Measurements from ENCODE around the gene MCUR1. TPM values are rescaled to one million over a fixed set of nuclear protein-coding genes. Genes with fewer than 3 reads are reported as not detected.
A peak's percentile ranks its signal among the peaks of the same experiment; 100 is the strongest.

Gene MCUR1
- total RNA-seq, 1 experiment from 2014 or later = 33.1 TPM

DNA sequence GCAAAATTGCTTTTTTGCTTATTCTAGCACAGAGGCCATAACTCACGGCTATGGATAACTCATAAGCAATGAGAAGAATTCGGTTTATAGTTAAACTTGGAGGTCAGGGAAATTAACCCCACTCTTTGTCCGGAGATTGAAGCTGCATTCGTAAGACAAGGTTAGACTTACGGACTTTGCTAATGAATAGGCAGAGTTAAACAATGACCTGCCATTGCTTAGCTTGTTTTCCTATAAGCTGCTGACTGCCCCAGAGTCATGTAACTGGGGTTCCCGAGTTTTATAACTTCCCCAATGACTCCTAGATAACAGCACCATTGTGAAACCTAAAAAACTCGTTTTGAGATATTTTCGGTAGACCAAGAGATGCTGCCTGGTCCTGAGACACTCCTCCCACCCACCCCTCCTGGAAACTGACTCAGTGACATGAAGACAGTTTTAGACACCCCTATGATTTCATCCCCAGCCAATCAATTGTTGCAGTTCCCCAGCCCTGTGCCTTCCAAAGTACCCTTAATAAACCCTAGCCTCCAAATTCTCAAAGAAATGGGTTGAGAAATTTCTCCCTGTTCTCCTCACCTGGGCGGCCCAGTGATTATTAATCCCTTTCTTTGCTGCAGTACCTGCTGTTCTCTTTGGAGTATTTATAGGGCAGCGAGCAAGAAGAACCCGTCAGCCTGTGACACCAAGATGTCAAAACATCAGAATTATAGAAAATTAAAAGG lies 33.1 kb upstream of the MCUR1 start:
- no peak for DNase-seq (ENCODE audit: low read depth, low spot score)
- intact Hi-C loops (cut with micrococcal nuclease; ENCODE audit: unreplicated experiment) = no loop called here
- TF ChIP-seq SIN3A (IDR thresholded peaks at IDR 0.05; ENCODE audit: borderline replicate concordance, insufficient read depth, low read depth, low read length) (no peak), TCF7L2 (IDR thresholded peaks at IDR 0.05; ENCODE audit: low read depth, low read length) (no peak), POLR2AphosphoS5 (IDR thresholded peaks at IDR 0.05; ENCODE audit: low read depth, low read length) (no peak)
- TF ChIP-seq, protein P1, sequence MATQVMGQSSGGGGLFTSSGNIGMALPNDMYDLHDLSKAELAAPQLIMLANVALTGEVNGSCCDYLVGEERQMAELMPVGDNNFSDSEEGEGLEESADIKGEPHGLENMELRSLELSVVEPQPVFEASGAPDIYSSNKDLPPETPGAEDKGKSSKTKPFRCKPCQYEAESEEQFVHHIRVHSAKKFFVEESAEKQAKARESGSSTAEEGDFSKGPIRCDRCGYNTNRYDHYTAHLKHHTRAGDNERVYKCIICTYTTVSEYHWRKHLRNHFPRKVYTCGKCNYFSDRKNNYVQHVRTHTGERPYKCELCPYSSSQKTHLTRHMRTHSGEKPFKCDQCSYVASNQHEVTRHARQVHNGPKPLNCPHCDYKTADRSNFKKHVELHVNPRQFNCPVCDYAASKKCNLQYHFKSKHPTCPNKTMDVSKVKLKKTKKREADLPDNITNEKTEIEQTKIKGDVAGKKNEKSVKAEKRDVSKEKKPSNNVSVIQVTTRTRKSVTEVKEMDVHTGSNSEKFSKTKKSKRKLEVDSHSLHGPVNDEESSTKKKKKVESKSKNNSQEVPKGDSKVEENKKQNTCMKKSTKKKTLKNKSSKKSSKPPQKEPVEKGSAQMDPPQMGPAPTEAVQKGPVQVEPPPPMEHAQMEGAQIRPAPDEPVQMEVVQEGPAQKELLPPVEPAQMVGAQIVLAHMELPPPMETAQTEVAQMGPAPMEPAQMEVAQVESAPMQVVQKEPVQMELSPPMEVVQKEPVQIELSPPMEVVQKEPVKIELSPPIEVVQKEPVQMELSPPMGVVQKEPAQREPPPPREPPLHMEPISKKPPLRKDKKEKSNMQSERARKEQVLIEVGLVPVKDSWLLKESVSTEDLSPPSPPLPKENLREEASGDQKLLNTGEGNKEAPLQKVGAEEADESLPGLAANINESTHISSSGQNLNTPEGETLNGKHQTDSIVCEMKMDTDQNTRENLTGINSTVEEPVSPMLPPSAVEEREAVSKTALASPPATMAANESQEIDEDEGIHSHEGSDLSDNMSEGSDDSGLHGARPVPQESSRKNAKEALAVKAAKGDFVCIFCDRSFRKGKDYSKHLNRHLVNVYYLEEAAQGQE (IDR thresholded peaks at IDR 0.05; ENCODE audit: insufficient read depth in 1 of 2, low read depth in 2 of 2, low read length in 1 of 2) = no peak
- TF ChIP-seq, protein P2, sequence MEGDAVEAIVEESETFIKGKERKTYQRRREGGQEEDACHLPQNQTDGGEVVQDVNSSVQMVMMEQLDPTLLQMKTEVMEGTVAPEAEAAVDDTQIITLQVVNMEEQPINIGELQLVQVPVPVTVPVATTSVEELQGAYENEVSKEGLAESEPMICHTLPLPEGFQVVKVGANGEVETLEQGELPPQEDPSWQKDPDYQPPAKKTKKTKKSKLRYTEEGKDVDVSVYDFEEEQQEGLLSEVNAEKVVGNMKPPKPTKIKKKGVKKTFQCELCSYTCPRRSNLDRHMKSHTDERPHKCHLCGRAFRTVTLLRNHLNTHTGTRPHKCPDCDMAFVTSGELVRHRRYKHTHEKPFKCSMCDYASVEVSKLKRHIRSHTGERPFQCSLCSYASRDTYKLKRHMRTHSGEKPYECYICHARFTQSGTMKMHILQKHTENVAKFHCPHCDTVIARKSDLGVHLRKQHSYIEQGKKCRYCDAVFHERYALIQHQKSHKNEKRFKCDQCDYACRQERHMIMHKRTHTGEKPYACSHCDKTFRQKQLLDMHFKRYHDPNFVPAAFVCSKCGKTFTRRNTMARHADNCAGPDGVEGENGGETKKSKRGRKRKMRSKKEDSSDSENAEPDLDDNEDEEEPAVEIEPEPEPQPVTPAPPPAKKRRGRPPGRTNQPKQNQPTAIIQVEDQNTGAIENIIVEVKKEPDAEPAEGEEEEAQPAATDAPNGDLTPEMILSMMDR (IDR thresholded peaks at IDR 0.05) = no peak
- Histone ChIP-seq H3K4me1 (ENCODE audit: control insufficient read depth, insufficient read depth, low read length) (no peaks in the 10 kb centered on the region), H3K27me3 (ENCODE audit: control insufficient read depth, insufficient read depth, low read length) (no peaks in the 10 kb centered on the region), H3K9me3 (ENCODE audit: control insufficient read depth, insufficient read depth, low read depth, low read length) (no peaks in the 10 kb centered on the region), H3K36me3 (ENCODE audit: control insufficient read depth, insufficient read depth, low read length) (no peaks in the 10 kb centered on the region), H3K4me3 (ENCODE audit: low read depth in 2 of 2, low read length in 2 of 2) (no peak overlapping the region), H3K27ac (ENCODE audit: low read length) (no peak overlapping the region)
- CTCF ChIA-PET = no interaction called here
- ATAC-seq = no peak
- in situ Hi-C loops (cut with HindIII; ENCODE audit: low pct_unique_long_range_greater_than_20kb, low sequenced_read_pairs) = no loop called here
- BruUV-seq (replicated peaks) = no TSS peak
- POLR2A ChIA-PET = no interaction called here

DNA sequence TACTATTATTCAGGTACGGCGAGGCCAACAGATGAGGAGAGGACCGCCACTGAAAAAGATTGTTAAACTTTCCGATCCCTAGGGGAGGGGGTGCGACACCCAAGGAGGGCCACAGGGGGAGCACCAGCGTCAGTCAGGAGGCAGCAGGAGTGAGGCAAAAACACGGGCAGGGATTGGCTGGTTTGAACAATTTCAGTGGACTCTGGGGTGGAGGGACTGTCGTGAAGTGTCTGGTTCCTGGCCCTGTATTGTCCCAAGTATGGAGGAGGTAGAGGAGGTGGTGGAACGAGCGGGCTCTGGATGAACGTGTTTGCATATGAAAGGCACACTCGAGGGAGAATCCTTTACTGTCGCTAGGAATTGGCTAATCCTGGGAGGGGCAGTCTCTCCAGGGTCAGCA lies 32.5 kb upstream of the MCUR1 start:
- H3K4me1 ChIP-seq (ENCODE audit: control insufficient read depth, insufficient read depth, low read length) = no peaks in the 10 kb centered on the region
- no peaks in the 10 kb centered on the region for H3K27me3 ChIP-seq (ENCODE audit: control insufficient read depth, insufficient read depth, low read length)
- DNase-seq (ENCODE audit: low read depth, low spot score) (no peak), ATAC-seq (peak; percentile 21; the same call in 1 of the 2 replicates)
- no TSS peak for BruUV-seq (replicated peaks)
- H3K9me3 ChIP-seq (ENCODE audit: control insufficient read depth, insufficient read depth, low read depth, low read length) = no peaks in the 10 kb centered on the region
- in situ Hi-C loops (cut with HindIII; ENCODE audit: low pct_unique_long_range_greater_than_20kb, low sequenced_read_pairs) = no loop called here
- ChIA-PET POLR2A (no interaction called here), CTCF (no interaction called here)
- no peak for TF ChIP-seq POLR2AphosphoS5 (IDR thresholded peaks at IDR 0.05; ENCODE audit: low read depth, low read length)
- TF ChIP-seq, protein P2 (IDR thresholded peaks at IDR 0.05) = peak; percentile 32; the same call in 1 of the 2 replicates
- no peak overlapping the region for H3K27ac ChIP-seq (ENCODE audit: low read length)
- no peak overlapping the region for H3K4me3 ChIP-seq (ENCODE audit: low read depth in 2 of 2, low read length in 2 of 2)
- no peaks in the 10 kb centered on the region for H3K36me3 ChIP-seq (ENCODE audit: control insufficient read depth, insufficient read depth, low read length)
- intact Hi-C loops (cut with micrococcal nuclease; ENCODE audit: unreplicated experiment) = no loop called here

Measured in Panc1 (cell line).